H9 (cell line): ENCODE measurements around the gene STIMATE. TPM values are rescaled to one million over a fixed set of nuclear protein-coding genes. Genes with fewer than 3 reads are reported as not detected.

Source experiments
- DNase-seq: peaks from one replicate; pipeline ENCODE4 v3.0.0-alpha.2; 2017
- H2AFZ ChIP-seq: one replicate; pipeline ENCODE4 v1.6.1; 2013; ENCODE audit warnings: mild to moderate bottlenecking, low read length, control low read depth, moderate library complexity
- H2AK5ac ChIP-seq: 2 replicates; pipeline ENCODE4 v1.6.1; 2013; ENCODE audit warnings: low read length, control low read depth, mixed read lengths; ENCODE audit not compliant: insufficient read length
- H2BK120ac ChIP-seq: one replicate; pipeline ENCODE4 v1.6.1; 2013; ENCODE audit warnings: low read depth, mild to moderate bottlenecking, low read length, control low read depth, inconsistent platforms; ENCODE audit not compliant: poor library complexity, severe bottlenecking
- H2BK12ac ChIP-seq: 2 replicates; pipeline ENCODE4 v1.6.1; 2013; ENCODE audit warnings: low read length, control low read depth, mixed read lengths, low read depth; ENCODE audit not compliant: insufficient read length
- H2BK15ac ChIP-seq: 2 replicates; pipeline ENCODE4 v1.6.1; 2013; ENCODE audit warnings: low read depth, low read length, control low read depth
- H2BK20ac ChIP-seq: one replicate; pipeline ENCODE4 v1.6.1; 2013; ENCODE audit warnings: low read depth, mild to moderate bottlenecking, low read length, control low read depth, inconsistent platforms; ENCODE audit not compliant: poor library complexity, severe bottlenecking
- H2BK5ac ChIP-seq: 2 replicates; pipeline ENCODE4 v1.6.1; 2013; ENCODE audit warnings: low read length, control low read depth, mixed read lengths; ENCODE audit not compliant: insufficient read length
- H3K14ac ChIP-seq: 2 replicates; pipeline ENCODE4 v1.6.1; 2013; ENCODE audit warnings: low read length, control low read depth; ENCODE audit not compliant: insufficient read depth
- H3K18ac ChIP-seq: 2 replicates; pipeline ENCODE4 v1.6.1; 2013; ENCODE audit warnings: low read depth, mild to moderate bottlenecking, mixed read lengths, low read length, control low read depth; ENCODE audit not compliant: insufficient read length
- H3K23ac ChIP-seq: 2 replicates; pipeline ENCODE4 v1.6.1; 2013; ENCODE audit warnings: low read length, control low read depth, mixed read lengths, low read depth; ENCODE audit not compliant: insufficient read length
- H3K23me2 ChIP-seq: 2 replicates; pipeline ENCODE4 v1.6.1; 2013; ENCODE audit warnings: low read depth, mild to moderate bottlenecking, mixed read lengths, low read length, control low read depth; ENCODE audit not compliant: insufficient read length, poor library complexity, severe bottlenecking
- H3K27ac ChIP-seq: 2 replicates; pipeline ENCODE4 v1.5.1; 2013; ENCODE audit warnings: low read length, control low read depth, mixed read lengths, low read depth; ENCODE audit not compliant: insufficient read length
- H3K27me3 ChIP-seq: 2 replicates; pipeline ENCODE4 v1.6.1; 2013; ENCODE audit warnings: low read length, control low read depth, inconsistent platforms; ENCODE audit not compliant: insufficient read depth
- H3K4ac ChIP-seq: 2 replicates; pipeline ENCODE4 v1.6.1; 2013; ENCODE audit warnings: low read depth, mild to moderate bottlenecking, control low read depth, inconsistent platforms, low read length, moderate library complexity
- H3K4me1 ChIP-seq: 2 replicates; pipeline ENCODE4 v1.6.1; 2013; ENCODE audit warnings: low read length, control low read depth, inconsistent platforms; ENCODE audit not compliant: insufficient read depth
- H3K4me2 ChIP-seq: 2 replicates; pipeline ENCODE4 v1.6.1; 2013; ENCODE audit warnings: low read length, control low read depth, mixed read lengths; ENCODE audit not compliant: insufficient read length, insufficient read depth
- H3K56ac ChIP-seq: 2 replicates; pipeline ENCODE4 v1.6.1; 2013; ENCODE audit warnings: low read depth, mild to moderate bottlenecking, mixed read lengths, low read length, control low read depth; ENCODE audit not compliant: insufficient read length
- H3K79me1 ChIP-seq: 2 replicates; pipeline ENCODE4 v1.6.1; 2013; ENCODE audit warnings: low read depth, mild to moderate bottlenecking, moderate library complexity, low read length, control low read depth, inconsistent platforms; ENCODE audit not compliant: insufficient read depth, poor library complexity, severe bottlenecking
- H3K79me2 ChIP-seq: 2 replicates; pipeline ENCODE4 v1.6.1; 2013; ENCODE audit warnings: low read length, control low read depth, inconsistent platforms; ENCODE audit not compliant: insufficient read depth
- H3K9ac ChIP-seq: 2 replicates; pipeline ENCODE4 v1.6.1; 2013; ENCODE audit warnings: low read length, control low read depth, mixed read lengths; ENCODE audit not compliant: insufficient read length; ENCODE audit errors: extremely low read depth
- H3K9me3 ChIP-seq: one replicate; pipeline ENCODE4 v1.6.1; 2013; ENCODE audit warnings: low read depth, low read length, inconsistent platforms; ENCODE audit not compliant: control insufficient read depth
- H3T11ph ChIP-seq: one replicate; pipeline ENCODE4 v1.6.1; 2013; ENCODE audit warnings: mild to moderate bottlenecking, low read length, control low read depth, inconsistent platforms
- H4K20me1 ChIP-seq: one replicate; pipeline ENCODE4 v1.6.1; 2013; ENCODE audit not compliant: control insufficient read depth, insufficient read length, insufficient read depth
- H4K5ac ChIP-seq: 2 replicates; pipeline ENCODE4 v1.6.1; 2013; ENCODE audit warnings: low read depth, mild to moderate bottlenecking, mixed read lengths, low read length, control low read depth; ENCODE audit not compliant: insufficient read length
- H4K8ac ChIP-seq: replicated peaks from 2 replicates; pipeline ENCODE4 v1.6.1; 2013; ENCODE audit warnings: low read length, control low read depth, mixed read lengths, low read depth; ENCODE audit not compliant: insufficient read length
- H4K91ac ChIP-seq: 2 replicates; pipeline ENCODE4 v1.6.1; 2013; ENCODE audit warnings: low read depth, mild to moderate bottlenecking, moderate library complexity, mixed read lengths, low read length, control low read depth; ENCODE audit not compliant: insufficient read length
- H3K27ac Mint-ChIP-seq, 3 experiments: 2 replicates in 2 of 3; 3 replicates in 1 of 3; pipeline ENCODE4 v1.8.0; 2020 to 2021; ENCODE audit warnings: mixed read lengths in 3 of 3, mild to moderate bottlenecking in 1 of 3, moderate library complexity in 1 of 3
- H3K27me3 Mint-ChIP-seq: 2 replicates; pipeline ENCODE4 v1.8.0; 2021; ENCODE audit warnings: low read depth, mild to moderate bottlenecking, moderate library complexity, mixed read lengths
- H3K36me3 Mint-ChIP-seq, 3 experiments: 2 replicates in 2 of 3; 3 replicates in 1 of 3; pipeline ENCODE4 v1.8.0; 2020 to 2021; ENCODE audit warnings: low read depth in 3 of 3, mixed read lengths in 3 of 3; ENCODE audit not compliant: insufficient read depth in 1 of 3
- H3K4me1 Mint-ChIP-seq, 2 experiments: 2 replicates each; pipeline ENCODE4 v1.8.0; 2020; ENCODE audit warnings: mixed read lengths in 2 of 2
- H3K4me3 Mint-ChIP-seq, 2 experiments: 2 replicates in 1 of 2; 3 replicates in 1 of 2; pipeline ENCODE4 v1.8.0; 2020 to 2021; ENCODE audit warnings: mild to moderate bottlenecking in 2 of 2, mixed read lengths in 2 of 2, moderate library complexity in 1 of 2
- H3K9me3 Mint-ChIP-seq, 2 experiments: 2 replicates in 1 of 2; 3 replicates in 1 of 2; pipeline ENCODE4 v1.8.0; 2020; ENCODE audit warnings: mild to moderate bottlenecking in 2 of 2, mixed read lengths in 2 of 2, moderate library complexity in 1 of 2
- CTCF ChIP-seq: fragments of 200-600 bp; sonication (generic); conservative IDR thresholded peaks from 3 replicates; pipeline ENCODE4 v1.8.0; 2021; ENCODE audit warnings: antibody characterized with exemption, mild to moderate bottlenecking
- WGBS: extraction: QIAGEN DNeasy Blood & Tissue Kit; methylation state at CpG from one replicate; pipeline ENCODE4 v1.1.7; 2013; ENCODE audit warnings: missing lambda C conversion rate, low lambda C conversion rate, mixed read lengths; ENCODE audit not compliant: insufficient read length; ENCODE audit errors: extremely low coverage; 5-methylcytosine and 5-hydroxymethylcytosine counted together
- total RNA-seq: library from RNA; stranded (reverse); gene quantifications from 2 replicates; pipeline ENCODE4 v1.2.1, GENCODE V29; 2021

The STIMATE gene
- total RNA-seq, 1 experiment from 2014 or later: 25.6 TPM

GRCh38 chr3:52836986-52837385 is 60.4 kb downstream of the STIMATE start:
- Histone ChIP-seq H2BK15ac (no peak overlapping the region), H2AFZ (no peak overlapping the region), H3K9ac (no peak overlapping the region), H3K23me2 (no peaks in the 10 kb centered on the region), H3K79me2 (no peaks in the 10 kb centered on the region), H4K20me1 (no peaks in the 10 kb centered on the region), H3K56ac (no peak overlapping the region), H4K5ac (no peak overlapping the region), H3K79me1 (no peaks in the 10 kb centered on the region), H4K91ac (no peak overlapping the region), H2BK5ac (no peak overlapping the region), H3K23ac (no peak overlapping the region), H2BK12ac (no peak overlapping the region), H3K14ac (no peak overlapping the region), H2BK20ac (no peak overlapping the region), H3K18ac (no peak overlapping the region), H3K4me1 (no peaks in the 10 kb centered on the region), H3K4ac (no peak overlapping the region), H3T11ph (no peak overlapping the region), H3K4me2 (no peak overlapping the region), H4K8ac (no peak overlapping the region), H2AK5ac (no peak overlapping the region), H3K27ac (no peak overlapping the region), H3K9me3 (no peaks in the 10 kb centered on the region), H3K27me3 (no peaks in the 10 kb centered on the region; the same call in 1 of the 2 replicates), H2BK120ac (no peak overlapping the region)
- H3K4me3 Mint-ChIP-seq: no peak overlapping the region
- DNase-seq: no peak
- H3K27me3 Mint-ChIP-seq: no peaks in the 10 kb centered on the region
- no peaks in the 10 kb centered on the region for H3K9me3 Mint-ChIP-seq
- peaks cover 0 to 12% (median 1%) of the 10 kb centered on the region in 3 experiments; a peak in 4 of 7 replicates for H3K36me3 Mint-ChIP-seq
- H3K4me1 Mint-ChIP-seq: peaks cover 13 to 24% of the 10 kb centered on the region in 2 experiments
- TF ChIP-seq CTCF: no peak
- no CpG with 5 or more reads among the region's 4 CpGs for WGBS
- no peak overlapping the region for H3K27ac Mint-ChIP-seq
